Right atrium auricular region (tissue), 2 donors: ENCODE measurements around the gene DTX1. TPM values are rescaled to one million over a fixed set of nuclear protein-coding genes. Genes with fewer than 3 reads are reported as not detected.

Experiments
- DNase-seq: peaks from one replicate; pipeline ENCODE4 v3.0.0-alpha.2; 2019; ENCODE audit warnings: low spot score
- H3K27ac ChIP-seq, 2 donors: fragments of 200-600 bp; sonication (generic); 1 replicate in 1 of 2; 2 replicates in 1 of 2; pipeline ENCODE4 v1.5.1; 2016 to 2019
- H3K27me3 ChIP-seq, 2 donors: fragments of 200-600 bp; sonication (generic); one replicate each; pipeline versions ENCODE4 v1.5.1 to v1.6.0; 2017 to 2019
- H3K36me3 ChIP-seq: fragments of 200-600 bp; sonication (generic); one replicate; pipeline ENCODE4 v1.5.1; 2016
- H3K4me1 ChIP-seq, 2 donors: fragments of 200-600 bp; sonication (generic); one replicate each; pipeline versions ENCODE4 v1.5.1 to v1.6.0; 2017 to 2019
- H3K4me3 ChIP-seq, 2 donors: fragments of 200-600 bp; sonication (generic); 1 replicate in 1 of 2; 2 replicates in 1 of 2; pipeline ENCODE4 v1.5.1; 2017 to 2019; ENCODE audit warnings: mild to moderate bottlenecking in 1 of 2, moderate library complexity in 1 of 2
- H3K9me3 ChIP-seq, 2 donors: fragments of 200-600 bp; sonication (generic); one replicate each; pipeline ENCODE4 v1.5.1; 2019
- CTCF ChIP-seq, 2 donors: fragments of 200-600 bp; sonication (generic); IDR thresholded peaks; one replicate each; pipeline ENCODE4 v1.5.1; 2019; ENCODE audit warnings: antibody characterized with exemption in 2 of 2
- total RNA-seq, 2 donors: library from RNA; depleted of rRNA; stranded (reverse); fragments of >200 nt; gene quantifications; one replicate each; pipeline ENCODE4 v1.1.0, GENCODE V29; 2016

Gene DTX1
- total RNA-seq, 2 donors from 2014 or later: 1.2 to 4.0 TPM

GRCh38 chr12:113133036-113133435 is 76.5 kb downstream of the DTX1 start:
- Histone ChIP-seq H3K4me3 (no peak overlapping the region), H3K27me3 (no peaks in the 10 kb centered on the region), H3K36me3 (no peaks in the 10 kb centered on the region), H3K9me3 (no peaks in the 10 kb centered on the region), H3K27ac (no peak overlapping the region), H3K4me1 (peaks cover 0 to 11% of the 10 kb centered on the region in 2 donors)
- DNase-seq: no peak
- no peak for TF ChIP-seq CTCF (IDR thresholded peaks at IDR 0.05)

GRCh38 chr12:113133666-113134065 is 77.1 kb downstream of the DTX1 start:
- no peaks in the 10 kb centered on the region for H3K9me3 ChIP-seq
- H3K4me1 ChIP-seq: peaks cover 0 to 11% of the 10 kb centered on the region in 2 donors
- H3K27ac ChIP-seq: no peak overlapping the region
- no peak for DNase-seq
- no peaks in the 10 kb centered on the region for H3K36me3 ChIP-seq
- no peak overlapping the region for H3K4me3 ChIP-seq
- H3K27me3 ChIP-seq: no peaks in the 10 kb centered on the region
- no peak for TF ChIP-seq CTCF (IDR thresholded peaks at IDR 0.05)

GRCh38 chr12:113134071-113134470 is 77.5 kb downstream of the DTX1 start:
- Histone ChIP-seq H3K9me3 (no peaks in the 10 kb centered on the region), H3K27ac (no peak overlapping the region), H3K4me3 (no peak overlapping the region), H3K4me1 (peaks cover 0 to 11% of the 10 kb centered on the region in 2 donors), H3K36me3 (no peaks in the 10 kb centered on the region), H3K27me3 (no peaks in the 10 kb centered on the region)
- no peak for TF ChIP-seq CTCF (IDR thresholded peaks at IDR 0.05)
- no peak for DNase-seq

GRCh38 chr12:113134521-113134951 is 78.0 kb downstream of the DTX1 start:
- no peak for DNase-seq
- H3K9me3 ChIP-seq: no peaks in the 10 kb centered on the region
- H3K36me3 ChIP-seq: no peaks in the 10 kb centered on the region
- no peak overlapping the region for H3K4me3 ChIP-seq
- H3K4me1 ChIP-seq: peaks cover 0 to 11% of the 10 kb centered on the region in 2 donors
- no peaks in the 10 kb centered on the region for H3K27me3 ChIP-seq
- TF ChIP-seq CTCF (IDR thresholded peaks at IDR 0.05): no peak
- H3K27ac ChIP-seq: no peak overlapping the region

- no peaks in the 10 kb centered on the region for H3K36me3 ChIP-seq
- peaks cover 0 to 11% of the 10 kb centered on the region in 2 donors for H3K4me1 ChIP-seq
- no peak within 1 kb of the TSS for H3K4me3 ChIP-seq
- peak in 1 of 2 donors; percentile 21 for TF ChIP-seq CTCF (IDR thresholded peaks at IDR 0.05)
- DNase-seq: no peak
- no peaks in the 10 kb centered on the region for H3K27me3 ChIP-seq
- H3K9me3 ChIP-seq: no peaks in the 10 kb centered on the region
- H3K27ac ChIP-seq: no peak within 1 kb of the TSS
These were observed 78.9 kb downstream of the DTX1 start, which contains the start of gene RASAL1 for GRCh38 chr12:113135178-113136127. RASAL1 (minus strand) TSS chr12:113135761; CDS start chr12:113135462, 299 bp downstream.
